ENCODE results near the gene C1orf56.

The C1orf56 gene

GRCh38 chr1:151047591-151047924 is at the start of gene C1orf56:
Gene C1orf56, plus strand, starts transcription at chr1:151047751. Its CDS starts 97 bp downstream, at chr1:151047848.
- DNase-seq = peak; percentile 71

GRCh38 chr1:150997949-150998348 is 49.6 kb upstream of the C1orf56 start:
- no peak for DNase-seq

GRCh38 chr1:150999051-150999674 is 48.4 kb upstream of the C1orf56 start:
- no peak for DNase-seq

- DNase-seq = no peak
Observed at GRCh38 chr1:150999926-151000325, 47.6 kb upstream of the C1orf56 start.

GRCh38 chr1:151000408-151000807 is 47.1 kb upstream of the C1orf56 start:
- DNase-seq = no peak

GRCh38 chr1:151001602-151002001 is 45.9 kb upstream of the C1orf56 start:
- no peak for DNase-seq

- no peak for DNase-seq
Observed at GRCh38 chr1:151002051-151002450, 45.5 kb upstream of the C1orf56 start.

- DNase-seq = no peak
Observed at GRCh38 chr1:151002611-151003010, 44.9 kb upstream of the C1orf56 start.

GRCh38 chr1:151003180-151003579 is 44.4 kb upstream of the C1orf56 start:
- no peak for DNase-seq

- DNase-seq = no peak
Observed at GRCh38 chr1:151005729-151006319, 41.7 kb upstream of the C1orf56 start.

- peak; percentile 76 for DNase-seq
Observed at GRCh38 chr1:151006327-151007052, 41.1 kb upstream of the C1orf56 start, which contains the start of gene MINDY1. Gene MINDY1, minus strand, starts transcription at chr1:151006902. Its CDS starts 4,285 bp downstream, at chr1:151002617.

- no peak for DNase-seq
Observed at GRCh38 chr1:151007853-151008243, 39.7 kb upstream of the C1orf56 start.

GRCh38 chr1:151008244-151009205 is 39.0 kb upstream of the C1orf56 start, which contains the start of gene PRUNE1:
Gene PRUNE1, plus strand, starts transcription at chr1:151008449. Its CDS starts 184 bp downstream, at chr1:151008633.
- DNase-seq = peak; percentile 93

- DNase-seq = no peak
Observed at GRCh38 chr1:151009206-151009587, 38.4 kb upstream of the C1orf56 start.

GRCh38 chr1:151009674-151010345 is 37.7 kb upstream of the C1orf56 start:
- DNase-seq = no peak

GRCh38 chr1:151010346-151010726 is 37.2 kb upstream of the C1orf56 start:
- no peak for DNase-seq

- DNase-seq = no peak
Observed at GRCh38 chr1:151011154-151011850, 36.2 kb upstream of the C1orf56 start.

- DNase-seq = no peak
Observed at GRCh38 chr1:151012684-151013471, 34.7 kb upstream of the C1orf56 start.

GRCh38 chr1:151013518-151013917 is 34.0 kb upstream of the C1orf56 start:
- DNase-seq = peak; percentile 5

GRCh38 chr1:151024540-151025146 is 22.9 kb upstream of the C1orf56 start:
- DNase-seq = peak; percentile 58
